Embryonic facial prominence (tissue), 1 donor: ENCODE data around the gene GRID2IP.

ENCODE experiments used
- DNase-seq: peaks from one replicate; pipeline ENCODE4 v3.0.0-alpha.2; 2016; ENCODE audit errors: extremely low spot score

GRID2IP gene

GRCh38 chr7:6448943-6449543 is 102.2 kb downstream of the GRID2IP start:
- no peak for DNase-seq

- DNase-seq = peak; percentile 82
Measured at GRCh38 chr7:6447581-6448199, 103.6 kb downstream of the GRID2IP start, which contains the start of gene DAGLB. DAGLB (minus strand) TSS chr7:6447954; CDS start chr7:6447842, 112 bp downstream.
